ENCODE measurements around the gene RPL22L1. TPM values are rescaled to one million over a fixed set of nuclear protein-coding genes. Genes with fewer than 3 reads are reported as not detected.

RPL22L1 gene
- total RNA-seq, 2 experiments from 2014 or later = 51.7 to 58.9 TPM

- Histone ChIP-seq H3K4me1 (ENCODE audit: insufficient read depth, low read length, poor library complexity, severe bottlenecking) (no peaks in the 10 kb centered on the region), H3K9me3 (ENCODE audit: low read length) (peaks cover 12% of the 10 kb centered on the region), H3K36me3 (ENCODE audit: insufficient read depth, low read length) (no peaks in the 10 kb centered on the region), H3K4me3 (ENCODE audit: low read depth, low read length, poor library complexity, severe bottlenecking) (no peak overlapping the region), H2AFZ (ENCODE audit: low read length) (no peak overlapping the region), H3K27ac (ENCODE audit: low read depth, low read length, poor library complexity, severe bottlenecking) (no peak overlapping the region), H3K79me2 (ENCODE audit: insufficient read depth, low read depth, low read length) (no peaks in the 10 kb centered on the region), H3K4me2 (ENCODE audit: low read length) (no peak overlapping the region), H3K9me2 (ENCODE audit: insufficient read depth, low read length) (no peaks in the 10 kb centered on the region), H4K20me1 (ENCODE audit: insufficient read depth, low read length) (no peaks in the 10 kb centered on the region)
- intact Hi-C loops (cut with micrococcal nuclease; ENCODE audit: unreplicated experiment) = no loop called here
- TF ChIP-seq, protein P1, sequence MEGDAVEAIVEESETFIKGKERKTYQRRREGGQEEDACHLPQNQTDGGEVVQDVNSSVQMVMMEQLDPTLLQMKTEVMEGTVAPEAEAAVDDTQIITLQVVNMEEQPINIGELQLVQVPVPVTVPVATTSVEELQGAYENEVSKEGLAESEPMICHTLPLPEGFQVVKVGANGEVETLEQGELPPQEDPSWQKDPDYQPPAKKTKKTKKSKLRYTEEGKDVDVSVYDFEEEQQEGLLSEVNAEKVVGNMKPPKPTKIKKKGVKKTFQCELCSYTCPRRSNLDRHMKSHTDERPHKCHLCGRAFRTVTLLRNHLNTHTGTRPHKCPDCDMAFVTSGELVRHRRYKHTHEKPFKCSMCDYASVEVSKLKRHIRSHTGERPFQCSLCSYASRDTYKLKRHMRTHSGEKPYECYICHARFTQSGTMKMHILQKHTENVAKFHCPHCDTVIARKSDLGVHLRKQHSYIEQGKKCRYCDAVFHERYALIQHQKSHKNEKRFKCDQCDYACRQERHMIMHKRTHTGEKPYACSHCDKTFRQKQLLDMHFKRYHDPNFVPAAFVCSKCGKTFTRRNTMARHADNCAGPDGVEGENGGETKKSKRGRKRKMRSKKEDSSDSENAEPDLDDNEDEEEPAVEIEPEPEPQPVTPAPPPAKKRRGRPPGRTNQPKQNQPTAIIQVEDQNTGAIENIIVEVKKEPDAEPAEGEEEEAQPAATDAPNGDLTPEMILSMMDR (conservative IDR thresholded peaks at IDR 0.05; ENCODE audit: low read length) = no peak
- no peak for TF ChIP-seq EZH2phosphoT487 (IDR thresholded peaks at IDR 0.05; ENCODE audit: borderline replicate concordance, low read depth, low read length)
- CTCF ChIA-PET (ENCODE audit: unreplicated experiment) = interaction anchor here (0.5 kb wide), 1 partner anchor 860 kb away, joined by 4 read pairs; no protein-coding TSS in a partner anchor
- POLR2A ChIA-PET = interaction anchor here (0.5 to 0.7 kb wide), 2 partner anchors 540 to 1080 kb away, joined by 3 read pairs; no protein-coding TSS in a partner anchor
- no TSS peak for BruUV-seq (replicated peaks)
- no peak for DNase-seq (ENCODE audit: low spot score)
Measured at GRCh38 chr3:170914690-170915089, 44.7 kb upstream of the RPL22L1 start.

GRCh38 chr3:170914212-170914611 lies 44.2 kb upstream of the RPL22L1 start:
- Histone ChIP-seq H3K79me2 (ENCODE audit: insufficient read depth, low read depth, low read length) (no peaks in the 10 kb centered on the region), H3K4me1 (ENCODE audit: insufficient read depth, low read length, poor library complexity, severe bottlenecking) (no peaks in the 10 kb centered on the region), H3K4me3 (ENCODE audit: low read depth, low read length, poor library complexity, severe bottlenecking) (no peak overlapping the region), H4K20me1 (ENCODE audit: insufficient read depth, low read length) (no peaks in the 10 kb centered on the region), H3K27ac (ENCODE audit: low read depth, low read length, poor library complexity, severe bottlenecking) (no peak overlapping the region), H3K9me2 (ENCODE audit: insufficient read depth, low read length) (no peaks in the 10 kb centered on the region), H2AFZ (ENCODE audit: low read length) (no peak overlapping the region), H3K4me2 (ENCODE audit: low read length) (no peak overlapping the region), H3K9me3 (ENCODE audit: low read length) (peaks cover 16% of the 10 kb centered on the region), H3K36me3 (ENCODE audit: insufficient read depth, low read length) (no peaks in the 10 kb centered on the region)
- POLR2A ChIA-PET = interaction anchor here (0.5 kb wide), 1 partner anchor 541 kb away, joined by 3 read pairs; no protein-coding TSS in a partner anchor
- DNase-seq (ENCODE audit: low spot score) = no peak
- BruUV-seq (replicated peaks) = no TSS peak
- TF ChIP-seq, protein P1 (conservative IDR thresholded peaks at IDR 0.05; ENCODE audit: low read length) = no peak
- no peak for TF ChIP-seq EZH2phosphoT487 (IDR thresholded peaks at IDR 0.05; ENCODE audit: borderline replicate concordance, low read depth, low read length)
- CTCF ChIA-PET (ENCODE audit: unreplicated experiment) = interaction anchor here (0.5 kb wide), 1 partner anchor 859 kb away, joined by 4 read pairs; no protein-coding TSS in a partner anchor
- intact Hi-C loops (cut with micrococcal nuclease; ENCODE audit: unreplicated experiment) = no loop called here

GRCh38 chr3:170911051-170911450 lies 41.1 kb upstream of the RPL22L1 start:
- 0 out of 2 replicates have a peak, but pooled peaks cover under 1% of the 10 kb centered on the region for H3K36me3 ChIP-seq (ENCODE audit: insufficient read depth, low read length)
- DNase-seq (ENCODE audit: low spot score) = no peak

More at GRCh38 chr3:170911051-170911450, 41.1 kb upstream of the RPL22L1 start:
- TF ChIP-seq EZH2phosphoT487 (IDR thresholded peaks at IDR 0.05; ENCODE audit: borderline replicate concordance, low read depth, low read length) = no peak
- TF ChIP-seq, protein P1 (conservative IDR thresholded peaks at IDR 0.05; ENCODE audit: low read length) = no peak
- Histone ChIP-seq H4K20me1 (ENCODE audit: insufficient read depth, low read length) (no peaks in the 10 kb centered on the region), H3K4me1 (ENCODE audit: insufficient read depth, low read length, poor library complexity, severe bottlenecking) (peaks cover 17% of the 10 kb centered on the region), H3K4me3 (ENCODE audit: low read depth, low read length, poor library complexity, severe bottlenecking) (no peak overlapping the region), H3K79me2 (ENCODE audit: insufficient read depth, low read depth, low read length) (peaks cover 16% of the 10 kb centered on the region; the same call in 1 of the 2 replicates), H3K9me2 (ENCODE audit: insufficient read depth, low read length) (no peaks in the 10 kb centered on the region), H3K4me2 (ENCODE audit: low read length) (no peak overlapping the region), H3K9me3 (ENCODE audit: low read length) (peaks cover 16% of the 10 kb centered on the region), H3K27ac (ENCODE audit: low read depth, low read length, poor library complexity, severe bottlenecking) (no peak overlapping the region), H2AFZ (ENCODE audit: low read length) (no peak overlapping the region)
- intact Hi-C loops (cut with micrococcal nuclease; ENCODE audit: unreplicated experiment) = no loop called here
- POLR2A ChIA-PET = no interaction called here
- no TSS peak for BruUV-seq (replicated peaks)
- CTCF ChIA-PET (ENCODE audit: unreplicated experiment) = no interaction called here
